Stimulated activated CD4-positive, alpha-beta T cell treated with anti-CD3 and anti-CD28 coated beads, Interleukin-4, amount 100 ng/mL, for 4 hours (primary cell): ENCODE data around the gene CENPU.
A peak's percentile ranks its signal among the peaks of the same experiment; 100 is the strongest.
"Not testable (repeated sequence)": the region's sequence is repeated elsewhere in the genome, so short reads cannot be mapped to it uniquely, and the experiment has no call there.

ENCODE experiments used
- DNase-seq, 2 experiments: peaks; one replicate each; pipeline ENCODE4 v3.0.0-alpha.2; 2020

The CENPU gene, protein sequence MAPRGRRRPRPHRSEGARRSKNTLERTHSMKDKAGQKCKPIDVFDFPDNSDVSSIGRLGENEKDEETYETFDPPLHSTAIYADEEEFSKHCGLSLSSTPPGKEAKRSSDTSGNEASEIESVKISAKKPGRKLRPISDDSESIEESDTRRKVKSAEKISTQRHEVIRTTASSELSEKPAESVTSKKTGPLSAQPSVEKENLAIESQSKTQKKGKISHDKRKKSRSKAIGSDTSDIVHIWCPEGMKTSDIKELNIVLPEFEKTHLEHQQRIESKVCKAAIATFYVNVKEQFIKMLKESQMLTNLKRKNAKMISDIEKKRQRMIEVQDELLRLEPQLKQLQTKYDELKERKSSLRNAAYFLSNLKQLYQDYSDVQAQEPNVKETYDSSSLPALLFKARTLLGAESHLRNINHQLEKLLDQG

GRCh38 chr4:184733654-184734524 is at the start of gene CENPU:
Gene CENPU, minus strand, starts transcription at chr4:184734096. Its CDS starts 34 bp downstream, at chr4:184734062.
- DNase-seq: peak; percentile 93 to 95

DNA sequence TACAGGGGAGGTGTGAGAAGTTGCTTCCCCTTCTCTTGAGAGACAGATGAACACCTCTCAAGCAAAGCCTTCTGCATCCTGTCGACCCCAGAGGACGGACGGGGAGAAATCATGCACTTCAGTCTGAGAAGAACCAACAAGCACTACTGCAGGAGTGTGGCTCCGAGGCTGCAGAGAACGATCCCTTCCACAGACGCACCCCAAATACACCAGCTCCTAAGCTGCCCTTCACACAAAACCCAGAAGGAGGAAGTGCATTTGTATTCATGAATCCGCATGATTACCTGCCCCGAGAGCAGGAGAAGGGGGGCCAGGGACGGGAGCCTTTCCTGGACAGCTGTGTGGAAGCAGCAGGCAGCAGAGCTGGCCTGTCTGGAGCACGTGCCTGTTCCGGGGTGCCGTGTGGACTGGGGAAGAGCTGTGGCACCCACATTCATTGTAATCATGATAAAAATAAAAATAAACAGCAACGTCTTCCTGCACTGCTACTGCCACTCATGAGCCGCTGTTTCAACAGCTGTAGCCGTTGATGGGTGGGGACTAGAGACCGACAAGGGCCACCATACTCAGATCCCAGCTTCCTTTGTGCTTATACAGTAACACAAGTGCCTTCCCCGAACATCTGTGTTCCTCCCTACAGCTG is 49.0 kb upstream of the CENPU start:
- no peak for DNase-seq

DNA sequence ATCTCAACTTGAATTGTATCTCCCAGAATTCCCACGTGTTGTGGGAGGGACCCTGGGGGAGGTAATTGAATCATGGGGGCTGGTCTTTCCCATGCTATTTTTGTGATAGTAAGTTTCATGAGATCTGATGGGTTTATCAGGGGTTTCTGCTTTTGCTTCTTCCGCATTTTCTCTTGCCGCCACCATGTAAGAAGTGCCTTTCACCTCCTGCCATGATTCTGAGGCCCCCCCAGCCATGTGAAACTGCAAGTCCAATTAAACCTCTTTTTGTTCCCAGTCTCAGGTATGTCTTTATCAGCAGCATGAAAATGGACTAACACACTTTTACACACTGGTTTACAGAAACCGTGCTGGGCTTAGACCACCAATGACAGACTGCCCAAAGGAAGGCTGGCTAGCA is 45.3 kb upstream of the CENPU start:
- DNase-seq: not testable (repeated sequence)

DNA sequence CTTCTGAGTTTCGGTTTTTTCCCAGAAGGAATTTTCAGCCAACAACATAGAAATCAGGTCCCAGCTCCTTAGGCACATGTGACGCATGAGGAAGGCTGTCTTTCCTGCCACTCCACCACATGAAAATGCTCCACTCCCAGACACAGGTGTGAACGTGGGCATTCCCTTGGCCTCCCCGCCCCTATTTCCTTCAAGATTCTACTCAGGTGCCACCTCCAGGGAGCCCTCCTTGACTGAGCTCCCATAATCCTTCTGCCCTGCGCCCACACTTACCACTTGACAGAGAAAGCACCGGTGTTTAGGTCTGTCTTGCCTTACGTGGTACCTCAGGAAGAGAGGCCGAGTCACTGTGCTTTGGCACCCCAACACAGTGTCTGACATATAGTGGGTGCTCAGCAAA is 44.4 kb upstream of the CENPU start:
- no peak for DNase-seq

DNA sequence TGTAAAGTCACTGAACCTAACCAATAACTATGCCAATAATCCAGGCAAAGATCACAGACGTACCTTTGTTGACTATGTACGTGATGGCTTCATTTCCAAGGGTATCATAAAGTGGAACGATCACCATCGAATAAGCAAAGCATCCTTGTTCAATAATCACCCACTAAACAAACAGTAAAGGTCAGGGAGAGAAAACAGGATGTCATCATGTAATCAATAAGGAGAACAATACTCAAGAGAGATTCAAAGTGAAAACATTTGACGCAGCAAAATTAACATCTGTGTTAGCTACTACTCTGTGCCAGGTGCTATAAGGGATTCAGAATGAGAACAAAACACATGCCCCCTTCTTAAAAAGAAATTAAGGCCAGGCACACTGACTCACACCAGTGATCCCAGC is 42.9 kb upstream of the CENPU start:
- DNase-seq: no peak

DNA sequence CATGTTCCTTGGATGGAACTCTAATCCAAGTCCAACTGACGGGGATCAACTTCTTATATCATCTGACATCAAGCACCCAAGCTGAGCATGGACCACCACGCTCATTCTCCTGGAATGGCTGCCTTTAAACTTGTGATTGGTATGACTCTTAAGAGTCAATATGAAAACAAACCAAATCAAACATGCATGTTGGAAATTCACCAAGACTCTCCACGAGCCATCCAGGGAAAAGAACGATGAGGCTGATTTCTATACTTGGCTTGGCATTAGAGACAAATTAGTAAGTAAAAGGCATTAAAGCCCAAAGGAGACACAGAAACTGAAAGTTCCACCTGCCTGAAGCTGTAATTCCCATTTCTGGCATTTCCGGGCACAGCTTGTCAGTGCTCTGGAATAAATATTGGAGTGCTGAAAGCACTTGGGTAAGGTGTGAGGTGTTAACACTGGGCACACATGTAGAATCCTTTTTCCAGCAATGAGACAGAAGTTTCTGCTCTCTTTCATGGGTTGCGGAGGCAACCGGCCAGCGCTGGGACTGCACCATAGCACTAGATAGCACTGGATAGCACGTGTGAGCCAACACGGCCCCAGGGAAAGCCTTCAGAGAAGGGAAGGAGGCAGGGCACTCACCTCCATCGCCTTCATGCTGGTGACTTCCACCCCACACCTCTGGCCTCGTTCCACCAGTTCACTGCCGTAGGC is 42.1 kb upstream of the CENPU start:
- no peak for DNase-seq

- DNase-seq: no peak
Measured at GRCh38 chr4:184774152-184774551, 40.3 kb upstream of the CENPU start.

GRCh38 chr4:184771416-184771815 is 37.5 kb upstream of the CENPU start:
- no peak for DNase-seq

- no peak for DNase-seq
Measured at GRCh38 chr4:184769141-184769765, 35.4 kb upstream of the CENPU start.

DNA sequence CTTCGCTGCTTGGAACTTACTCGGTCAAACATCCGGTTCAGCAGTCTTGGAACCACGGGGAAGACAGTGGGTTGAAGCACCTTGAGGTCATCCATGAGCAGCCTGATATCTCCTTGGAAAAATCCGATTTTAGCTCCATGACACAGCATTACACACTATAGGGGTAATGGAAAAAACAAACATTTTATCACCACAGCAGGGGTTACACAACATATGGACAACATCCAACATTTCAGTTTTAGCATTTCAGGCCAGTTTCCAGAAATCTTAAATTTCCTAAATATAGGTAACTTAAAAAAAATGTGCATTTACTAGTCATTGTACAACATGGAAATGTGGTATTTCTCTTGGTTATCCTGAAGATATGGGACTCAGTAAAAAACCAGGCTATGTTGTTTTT is 34.4 kb upstream of the CENPU start:
- DNase-seq: no peak

DNA sequence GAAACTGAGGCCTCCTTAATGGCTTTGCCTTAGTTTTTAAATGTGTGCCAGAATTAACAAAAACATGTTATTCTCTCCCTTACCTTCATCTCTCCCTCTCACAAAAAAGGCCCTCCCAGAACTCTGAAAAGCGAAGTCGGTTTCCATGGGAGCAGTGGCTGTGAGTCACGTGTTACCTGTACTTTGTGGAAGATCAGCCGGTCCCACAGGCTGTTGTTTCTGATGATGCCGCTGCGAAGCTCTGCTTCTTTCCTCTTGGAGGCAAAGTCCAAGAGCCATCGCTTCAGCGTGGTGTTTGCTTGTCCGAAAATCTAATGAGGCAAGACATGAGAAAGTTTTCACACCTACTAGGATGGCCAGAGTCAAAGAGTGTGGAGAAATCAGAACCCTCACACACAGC is 32.5 kb upstream of the CENPU start:
- DNase-seq: no peak

DNA sequence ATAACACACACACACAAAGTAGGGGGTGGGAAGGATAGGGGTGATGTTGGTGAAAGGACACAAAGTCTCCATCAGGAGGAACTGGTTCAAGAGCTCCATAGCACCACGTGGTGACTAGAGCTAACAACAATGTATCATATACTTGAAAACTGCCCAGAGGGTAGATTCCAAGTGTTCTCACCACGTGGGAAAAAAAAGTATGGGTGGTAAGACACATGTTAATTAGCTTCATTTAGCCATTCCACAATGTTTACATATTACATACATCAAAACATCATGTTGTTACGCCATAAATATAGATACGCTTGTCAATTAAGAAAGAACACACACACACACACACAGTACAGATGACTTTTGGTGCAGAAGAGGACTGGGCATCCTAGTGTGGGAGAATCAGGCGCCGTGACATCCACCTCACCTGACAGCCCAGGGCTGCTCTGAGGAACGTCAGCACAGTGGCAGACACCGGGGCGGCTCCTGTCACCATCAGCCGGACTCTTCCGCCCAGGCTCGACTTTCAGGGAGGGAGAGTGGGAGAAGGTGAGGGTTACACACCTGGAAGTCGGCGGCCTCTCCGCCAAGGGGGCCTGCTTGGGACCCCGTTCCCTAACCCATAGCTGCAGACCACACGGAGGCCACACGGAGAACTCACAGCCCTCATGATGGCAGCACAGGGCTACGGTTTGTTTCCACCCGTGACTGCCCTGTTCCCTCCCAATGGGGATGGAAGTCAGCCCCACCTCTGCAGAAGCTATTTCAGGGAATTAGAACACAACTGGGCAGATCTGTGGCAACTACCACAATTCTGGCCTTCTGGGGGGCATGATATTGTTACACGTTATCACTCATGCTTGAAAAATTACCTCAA is 31.8 kb upstream of the CENPU start:
- DNase-seq: no peak

DNA sequence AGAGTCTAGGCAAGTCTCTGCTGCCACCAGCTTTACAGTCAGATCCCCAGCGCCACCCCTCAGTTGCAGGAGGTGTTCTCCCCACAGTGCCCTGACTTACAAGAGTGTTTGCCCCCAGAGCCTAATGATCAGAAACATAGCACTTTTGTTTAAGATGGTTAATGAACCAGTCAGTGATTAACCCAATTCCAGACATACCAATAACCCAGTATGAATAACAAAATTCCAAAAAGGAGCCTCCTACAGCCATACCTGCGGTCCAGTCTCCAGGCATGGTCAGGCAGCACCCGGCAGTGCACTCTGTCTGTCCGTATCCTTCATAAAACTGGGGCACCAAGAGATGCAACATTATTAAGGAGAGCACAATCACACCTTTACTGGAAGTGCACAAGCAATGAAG is 30.7 kb upstream of the CENPU start:
- no peak for DNase-seq

- DNase-seq: no peak
Measured at GRCh38 chr4:184763150-184763780, 29.4 kb upstream of the CENPU start.

DNA sequence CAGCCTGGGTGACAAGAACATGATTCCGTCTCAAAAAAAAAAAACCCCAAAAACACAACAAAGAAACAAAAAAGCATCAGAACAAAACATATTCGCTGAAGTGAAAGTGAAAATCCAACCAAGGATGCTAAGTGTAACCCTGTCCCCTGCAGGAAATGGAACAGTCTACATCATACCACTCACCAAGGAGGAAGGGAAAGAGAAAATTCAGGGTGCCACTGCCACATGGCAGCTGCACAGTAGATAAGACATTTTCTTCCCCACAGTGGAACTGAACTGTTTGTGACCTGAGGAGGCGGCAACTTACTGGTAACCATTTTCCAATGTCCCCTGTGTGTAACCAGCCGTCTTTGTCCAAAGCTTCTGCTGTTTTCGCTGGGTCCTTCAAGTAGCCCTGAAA is 28.2 kb upstream of the CENPU start:
- peak in 1 of 2 experiments; percentile 53 for DNase-seq

DNA sequence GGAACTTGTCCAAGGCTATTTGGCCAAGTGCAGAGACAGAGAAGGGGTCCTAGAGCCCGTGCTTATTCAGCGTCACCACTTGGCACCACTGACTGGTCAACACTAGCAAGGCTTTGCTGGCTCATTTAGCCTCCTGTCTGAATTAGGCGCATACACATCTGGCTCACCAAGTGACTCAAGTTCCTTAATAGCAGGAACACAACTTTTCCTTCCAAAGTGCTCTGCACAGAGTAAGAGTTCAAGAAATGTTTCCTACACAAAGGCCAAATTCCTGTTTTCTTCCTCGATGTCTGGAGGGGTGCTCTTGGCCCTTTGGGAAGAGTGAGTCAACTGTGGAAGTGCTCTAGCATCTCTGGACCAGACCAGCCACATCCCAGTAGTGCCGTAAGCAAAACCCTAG is 26.8 kb upstream of the CENPU start:
- DNase-seq: no peak

GRCh38 chr4:184757810-184758209 is 23.9 kb upstream of the CENPU start:
- no peak for DNase-seq

- DNase-seq: no peak
Measured at GRCh38 chr4:184756399-184756798, 22.5 kb upstream of the CENPU start.

- DNase-seq: no peak
Measured at GRCh38 chr4:184755278-184755677, 21.4 kb upstream of the CENPU start.

GRCh38 chr4:184752496-184753275 is 18.8 kb upstream of the CENPU start:
- DNase-seq: no peak
